ENCODE data around the gene PIGN. TPM values are rescaled to one million over a fixed set of nuclear protein-coding genes. Genes with fewer than 3 reads are reported as not detected.

The PIGN gene
- total RNA-seq, 1 experiment from 2014 or later, result 21.4 TPM

DNA sequence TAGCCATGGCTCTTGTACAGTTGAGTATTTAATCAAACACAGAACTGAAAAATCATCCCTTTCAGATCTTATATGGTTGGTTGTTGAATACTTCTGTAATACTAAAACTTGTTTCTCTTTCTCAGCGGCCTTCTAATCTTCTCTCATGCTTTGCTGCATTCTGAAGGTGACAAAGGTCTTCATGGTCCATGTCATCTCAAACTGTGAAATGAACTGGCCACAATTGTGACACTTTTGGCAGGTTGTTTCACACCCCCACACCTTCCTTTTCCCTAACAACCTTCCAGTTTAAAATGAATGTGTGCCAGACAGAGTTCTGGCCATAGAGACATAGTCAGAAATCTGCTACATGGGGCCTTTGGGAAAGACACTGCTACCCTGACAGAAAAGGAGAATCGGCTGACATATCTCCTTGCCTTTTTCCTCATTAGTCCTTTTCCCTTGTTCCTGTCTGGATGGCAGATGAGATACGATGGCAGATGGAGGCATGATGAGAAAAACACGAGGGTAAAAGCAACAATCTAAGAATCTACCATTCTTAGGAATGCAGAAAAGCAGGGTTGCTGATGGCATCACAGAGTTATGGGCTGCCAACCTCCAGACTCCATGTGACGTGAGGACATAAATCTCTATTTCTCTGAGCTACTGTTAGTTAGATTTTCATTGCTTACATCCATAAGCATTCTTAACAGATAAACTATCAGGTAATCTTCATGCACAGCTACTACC is 106.5 kb downstream of the PIGN start:
- no peak for DNase-seq (ENCODE audit: low read depth, low spot score)

DNA sequence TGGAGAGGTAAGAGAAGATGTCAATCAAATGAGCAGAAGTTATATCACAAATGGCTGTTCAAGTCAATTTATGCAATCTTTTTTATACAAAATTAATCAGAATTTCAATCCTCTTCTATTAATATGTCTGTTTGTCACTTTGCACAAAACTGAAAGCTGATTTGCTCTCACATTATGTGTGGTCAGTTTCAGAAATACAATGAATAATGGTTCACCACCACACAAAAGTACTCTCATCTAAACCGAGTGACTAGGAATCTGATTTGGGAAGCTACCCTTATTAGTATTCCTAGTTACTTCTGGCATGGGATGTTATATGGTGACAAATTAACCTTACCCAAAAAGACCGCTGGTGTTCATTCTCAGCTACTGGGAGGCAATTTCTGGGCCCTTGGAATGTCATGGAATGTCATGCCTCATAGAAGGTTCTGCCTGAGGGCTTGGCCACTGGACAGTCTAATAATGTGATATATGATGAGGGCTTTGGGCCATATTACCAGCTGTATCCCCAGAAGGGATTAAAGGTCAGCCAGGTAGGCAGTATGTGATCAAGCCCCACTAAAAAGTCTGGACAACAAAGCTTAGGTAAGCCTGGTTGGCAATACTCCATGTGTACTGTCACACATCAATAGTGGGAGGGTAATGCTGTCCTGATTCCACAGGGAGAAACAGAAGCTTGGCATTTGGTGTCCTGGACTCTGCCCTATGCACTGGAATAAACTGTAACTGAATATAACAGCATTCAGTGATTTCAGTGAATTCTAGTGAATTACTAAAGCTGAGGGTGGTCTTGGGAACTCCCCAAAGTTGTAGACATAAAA is 113.2 kb downstream of the PIGN start:
- ChIA-PET POLR2A (no interaction called here), CTCF (no interaction called here)
- intact Hi-C loops (cut with micrococcal nuclease; ENCODE audit: unreplicated experiment), result no loop called here
- no peaks in the 10 kb centered on the region for H3K4me1 ChIP-seq (ENCODE audit: control insufficient read depth, insufficient read depth, low read length)
- in situ Hi-C loops (cut with HindIII; ENCODE audit: low pct_unique_long_range_greater_than_20kb, low sequenced_read_pairs), result no loop called here
- BruUV-seq (replicated peaks), result no TSS peak
- TF ChIP-seq, protein P1, sequence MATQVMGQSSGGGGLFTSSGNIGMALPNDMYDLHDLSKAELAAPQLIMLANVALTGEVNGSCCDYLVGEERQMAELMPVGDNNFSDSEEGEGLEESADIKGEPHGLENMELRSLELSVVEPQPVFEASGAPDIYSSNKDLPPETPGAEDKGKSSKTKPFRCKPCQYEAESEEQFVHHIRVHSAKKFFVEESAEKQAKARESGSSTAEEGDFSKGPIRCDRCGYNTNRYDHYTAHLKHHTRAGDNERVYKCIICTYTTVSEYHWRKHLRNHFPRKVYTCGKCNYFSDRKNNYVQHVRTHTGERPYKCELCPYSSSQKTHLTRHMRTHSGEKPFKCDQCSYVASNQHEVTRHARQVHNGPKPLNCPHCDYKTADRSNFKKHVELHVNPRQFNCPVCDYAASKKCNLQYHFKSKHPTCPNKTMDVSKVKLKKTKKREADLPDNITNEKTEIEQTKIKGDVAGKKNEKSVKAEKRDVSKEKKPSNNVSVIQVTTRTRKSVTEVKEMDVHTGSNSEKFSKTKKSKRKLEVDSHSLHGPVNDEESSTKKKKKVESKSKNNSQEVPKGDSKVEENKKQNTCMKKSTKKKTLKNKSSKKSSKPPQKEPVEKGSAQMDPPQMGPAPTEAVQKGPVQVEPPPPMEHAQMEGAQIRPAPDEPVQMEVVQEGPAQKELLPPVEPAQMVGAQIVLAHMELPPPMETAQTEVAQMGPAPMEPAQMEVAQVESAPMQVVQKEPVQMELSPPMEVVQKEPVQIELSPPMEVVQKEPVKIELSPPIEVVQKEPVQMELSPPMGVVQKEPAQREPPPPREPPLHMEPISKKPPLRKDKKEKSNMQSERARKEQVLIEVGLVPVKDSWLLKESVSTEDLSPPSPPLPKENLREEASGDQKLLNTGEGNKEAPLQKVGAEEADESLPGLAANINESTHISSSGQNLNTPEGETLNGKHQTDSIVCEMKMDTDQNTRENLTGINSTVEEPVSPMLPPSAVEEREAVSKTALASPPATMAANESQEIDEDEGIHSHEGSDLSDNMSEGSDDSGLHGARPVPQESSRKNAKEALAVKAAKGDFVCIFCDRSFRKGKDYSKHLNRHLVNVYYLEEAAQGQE (IDR thresholded peaks at IDR 0.05; ENCODE audit: insufficient read depth in 1 of 2, low read depth in 2 of 2, low read length in 1 of 2), result no peak
- TF ChIP-seq SIN3A (IDR thresholded peaks at IDR 0.05; ENCODE audit: borderline replicate concordance, insufficient read depth, low read depth, low read length) (no peak), TCF7L2 (IDR thresholded peaks at IDR 0.05; ENCODE audit: low read depth, low read length) (no peak), CTCF (IDR thresholded peaks at IDR 0.05) (no peak), POLR2AphosphoS5 (IDR thresholded peaks at IDR 0.05; ENCODE audit: low read depth, low read length) (no peak)
- no peaks in the 10 kb centered on the region for H3K36me3 ChIP-seq (ENCODE audit: control insufficient read depth, insufficient read depth, low read length)
- H3K27ac ChIP-seq (ENCODE audit: low read length), result no peak overlapping the region
- no peak overlapping the region for H3K4me3 ChIP-seq (ENCODE audit: low read depth in 2 of 2, low read length in 2 of 2)
- no peaks in the 10 kb centered on the region for H3K9me3 ChIP-seq (ENCODE audit: control insufficient read depth, insufficient read depth, low read depth, low read length)
- ATAC-seq (no peak), DNase-seq (ENCODE audit: low read depth, low spot score) (no peak)
- no peaks in the 10 kb centered on the region for H3K27me3 ChIP-seq (ENCODE audit: control insufficient read depth, insufficient read depth, low read length)

More for the DNA sequence above, 106.5 kb downstream of the PIGN start:
- no peaks in the 10 kb centered on the region for H3K27me3 ChIP-seq (ENCODE audit: control insufficient read depth, insufficient read depth, low read length)
- CTCF ChIA-PET, result no interaction called here
- intact Hi-C loops (cut with micrococcal nuclease; ENCODE audit: unreplicated experiment), result no loop called here
- ATAC-seq, result no peak
- H3K4me1 ChIP-seq (ENCODE audit: control insufficient read depth, insufficient read depth, low read length), result no peaks in the 10 kb centered on the region
- no peak overlapping the region for H3K27ac ChIP-seq (ENCODE audit: low read length)
- TF ChIP-seq SIN3A (IDR thresholded peaks at IDR 0.05; ENCODE audit: borderline replicate concordance, insufficient read depth, low read depth, low read length) (no peak), POLR2AphosphoS5 (IDR thresholded peaks at IDR 0.05; ENCODE audit: low read depth, low read length) (no peak), CTCF (IDR thresholded peaks at IDR 0.05) (no peak), TCF7L2 (IDR thresholded peaks at IDR 0.05; ENCODE audit: low read depth, low read length) (no peak)
- TF ChIP-seq, protein P1 (IDR thresholded peaks at IDR 0.05; ENCODE audit: insufficient read depth in 1 of 2, low read depth in 2 of 2, low read length in 1 of 2), result no peak
- H3K4me3 ChIP-seq (ENCODE audit: low read depth in 2 of 2, low read length in 2 of 2), result no peak overlapping the region
- POLR2A ChIA-PET, result no interaction called here
- no TSS peak for BruUV-seq (replicated peaks)
- H3K9me3 ChIP-seq (ENCODE audit: control insufficient read depth, insufficient read depth, low read depth, low read length), result no peaks in the 10 kb centered on the region
- in situ Hi-C loops (cut with HindIII; ENCODE audit: low pct_unique_long_range_greater_than_20kb, low sequenced_read_pairs), result no loop called here
- H3K36me3 ChIP-seq (ENCODE audit: control insufficient read depth, insufficient read depth, low read length), result no peaks in the 10 kb centered on the region; the same call in 1 of the 2 replicates
